OCI-LY1 (cell line): ENCODE results near the gene CAMTA1.

ENCODE experiments used
- H2AFZ ChIP-seq: fragments of 200-600 bp; sonication (generic), shearing (Covaris generic); 2 replicates; pipeline ENCODE4 v1.6.0; 2014; ENCODE audit warnings: antibody characterized with exemption, mild to moderate bottlenecking, low read length
- H3F3A ChIP-seq: fragments of 200-600 bp; sonication (generic), shearing (Covaris generic); 2 replicates; pipeline ENCODE4 v1.6.0; 2014; ENCODE audit warnings: mild to moderate bottlenecking, antibody characterized with exemption, low read length, moderate library complexity; ENCODE audit not compliant: insufficient read depth
- H3K27ac ChIP-seq: fragments of 200-600 bp; sonication (generic); 2 replicates; pipeline ENCODE4 v1.5.1; 2014; ENCODE audit warnings: low read length, mixed run types, mild to moderate bottlenecking, low read depth; ENCODE audit not compliant: poor library complexity, severe bottlenecking
- H3K27me3 ChIP-seq: fragments of 200-600 bp; sonication (generic); 2 replicates; pipeline ENCODE4 v1.6.0; 2014; ENCODE audit warnings: antibody characterized with exemption, mild to moderate bottlenecking, low read length, moderate library complexity; ENCODE audit not compliant: insufficient read depth
- H3K36me3 ChIP-seq: fragments of 200-600 bp; sonication (generic); 2 replicates; pipeline ENCODE4 v1.6.1; 2014; ENCODE audit warnings: mild to moderate bottlenecking, antibody characterized with exemption, low read length, moderate library complexity, mixed read lengths; ENCODE audit not compliant: insufficient read depth
- H3K4me1 ChIP-seq: fragments of 200-600 bp; sonication (generic); 2 replicates; pipeline ENCODE4 v1.5.1; 2014; ENCODE audit warnings: mild to moderate bottlenecking, low read length, moderate library complexity; ENCODE audit not compliant: insufficient read depth, severe bottlenecking
- H3K4me2 ChIP-seq: fragments of 200-600 bp; sonication (generic), shearing (Covaris generic); 2 replicates; pipeline ENCODE4 v1.6.1; 2014; ENCODE audit warnings: low read length
- H3K4me3 ChIP-seq: fragments of 200-600 bp; sonication (generic); 2 replicates; pipeline ENCODE4 v1.5.1; 2014; ENCODE audit warnings: low read length, low read depth, mild to moderate bottlenecking, mixed read lengths; ENCODE audit not compliant: poor library complexity, severe bottlenecking
- H3K79me2 ChIP-seq: fragments of 200-600 bp; shearing (Covaris generic); 2 replicates; pipeline ENCODE4 v1.6.1; 2016; ENCODE audit warnings: mixed run types, low read length, mixed read lengths; ENCODE audit not compliant: insufficient read depth
- H3K9ac ChIP-seq: fragments of 200-600 bp; sonication (generic), shearing (Covaris generic); 2 replicates; pipeline ENCODE4 v1.6.1; 2014; ENCODE audit warnings: mild to moderate bottlenecking, low read length, mixed read lengths
- H3K9me2 ChIP-seq: fragments of 200-600 bp; sonication (generic), shearing (Covaris generic); 2 replicates; pipeline ENCODE4 v1.6.1; 2014; ENCODE audit warnings: low read depth, mild to moderate bottlenecking, low read length, mixed read lengths
- H3K9me3 ChIP-seq: fragments of 200-600 bp; shearing (Covaris generic); 2 replicates; pipeline ENCODE4 v1.6.1; 2014; ENCODE audit warnings: low read length, mixed read lengths
- H4K20me1 ChIP-seq: fragments of 200-600 bp; sonication (generic), shearing (Covaris generic); 2 replicates; pipeline ENCODE4 v1.6.0; 2016; ENCODE audit warnings: mild to moderate bottlenecking, low read length; ENCODE audit not compliant: insufficient read depth
- CTCF ChIP-seq: fragments of 200-600 bp; sonication (generic), shearing (Covaris generic); IDR thresholded peaks from 2 replicates; pipeline ENCODE4 v1.5.1; 2017; ENCODE audit warnings: mild to moderate bottlenecking, antibody characterized with exemption, low read length, moderate library complexity, mixed read lengths
- EZH2 ChIP-seq: fragments of 200-600 bp; sonication (generic), shearing (Covaris generic); IDR thresholded peaks from 2 replicates; pipeline ENCODE4 v1.8.0; 2017; ENCODE audit warnings: borderline replicate concordance, mixed run types, mild to moderate bottlenecking, antibody characterized with exemption, low read length, moderate library complexity, mixed read lengths

Gene CAMTA1

GRCh38 chr1:7505094-7505770 is 720.0 kb downstream of the CAMTA1 start:
- Histone ChIP-seq H3K4me3 (no peak overlapping the region), H3K9me2 (no peaks in the 10 kb centered on the region), H3K27ac (no peak overlapping the region), H3K9me3 (no peaks in the 10 kb centered on the region), H3K36me3 (no peaks in the 10 kb centered on the region), H3K79me2 (no peaks in the 10 kb centered on the region), H3F3A (no peaks in the 10 kb centered on the region), H3K27me3 (no peaks in the 10 kb centered on the region), H4K20me1 (no peaks in the 10 kb centered on the region), H3K9ac (no peak overlapping the region), H2AFZ (no peak overlapping the region), H3K4me1 (no peaks in the 10 kb centered on the region), H3K4me2 (no peak overlapping the region)
- TF ChIP-seq CTCF (no peak), EZH2 (no peak)

GRCh38 chr1:7505771-7506453 is 720.7 kb downstream of the CAMTA1 start:
- H3K9ac ChIP-seq, result no peak overlapping the region
- H3K4me2 ChIP-seq, result no peak overlapping the region
- no peaks in the 10 kb centered on the region for H3K4me1 ChIP-seq
- H3K27me3 ChIP-seq, result no peaks in the 10 kb centered on the region
- no peaks in the 10 kb centered on the region for H3K79me2 ChIP-seq
- no peaks in the 10 kb centered on the region for H3K9me2 ChIP-seq
- no peak for TF ChIP-seq EZH2
- TF ChIP-seq CTCF, result no peak
- H3K27ac ChIP-seq, result no peak overlapping the region
- no peaks in the 10 kb centered on the region for H3K9me3 ChIP-seq
- H3F3A ChIP-seq, result no peaks in the 10 kb centered on the region
- no peaks in the 10 kb centered on the region for H3K36me3 ChIP-seq
- H2AFZ ChIP-seq, result no peak overlapping the region
- H3K4me3 ChIP-seq, result no peak overlapping the region
- no peaks in the 10 kb centered on the region for H4K20me1 ChIP-seq

- no peaks in the 10 kb centered on the region for H3F3A ChIP-seq
- H3K79me2 ChIP-seq, result no peaks in the 10 kb centered on the region
- H3K4me3 ChIP-seq, result no peak overlapping the region
- H3K36me3 ChIP-seq, result no peaks in the 10 kb centered on the region
- no peaks in the 10 kb centered on the region for H3K9me2 ChIP-seq
- H2AFZ ChIP-seq, result no peak overlapping the region
- no peaks in the 10 kb centered on the region for H4K20me1 ChIP-seq
- no peak for TF ChIP-seq EZH2
- TF ChIP-seq CTCF, result no peak
- H3K4me2 ChIP-seq, result no peak overlapping the region
- H3K27ac ChIP-seq, result no peak overlapping the region
- H3K4me1 ChIP-seq, result no peaks in the 10 kb centered on the region
- H3K9me3 ChIP-seq, result no peaks in the 10 kb centered on the region
- no peaks in the 10 kb centered on the region for H3K27me3 ChIP-seq
- no peak overlapping the region for H3K9ac ChIP-seq
Measured at GRCh38 chr1:7506454-7507284, 721.4 kb downstream of the CAMTA1 start.
